Measurements from ENCODE around the gene GUCA1C.

Gene GUCA1C, protein sequence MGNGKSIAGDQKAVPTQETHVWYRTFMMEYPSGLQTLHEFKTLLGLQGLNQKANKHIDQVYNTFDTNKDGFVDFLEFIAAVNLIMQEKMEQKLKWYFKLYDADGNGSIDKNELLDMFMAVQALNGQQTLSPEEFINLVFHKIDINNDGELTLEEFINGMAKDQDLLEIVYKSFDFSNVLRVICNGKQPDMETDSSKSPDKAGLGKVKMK

DNA sequence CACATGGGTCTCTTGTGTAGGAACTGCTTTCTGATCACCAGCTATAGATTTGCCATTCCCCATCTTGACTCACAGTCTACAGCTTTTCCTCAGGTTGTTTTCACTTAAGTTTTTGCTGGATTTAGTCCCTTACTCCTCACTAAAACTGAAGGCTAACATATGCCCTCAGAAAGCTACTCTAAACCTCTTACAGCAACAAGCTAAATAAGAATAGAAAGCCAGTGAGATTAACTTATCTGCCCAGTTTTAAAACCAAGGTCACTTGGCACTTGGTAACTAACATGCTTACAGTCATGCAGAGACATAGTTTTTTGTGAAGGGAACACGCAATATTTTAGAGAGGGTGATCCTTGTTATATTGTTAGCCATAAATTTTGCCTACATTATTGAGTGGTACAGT lies at the start of gene GUCA1C:
TSS of gene GUCA1C (minus strand) at position 180 of the 400 bp plus-strand sequence. CDS start at position 63, 117 bp downstream.
- DNase-seq: no peak

DNA sequence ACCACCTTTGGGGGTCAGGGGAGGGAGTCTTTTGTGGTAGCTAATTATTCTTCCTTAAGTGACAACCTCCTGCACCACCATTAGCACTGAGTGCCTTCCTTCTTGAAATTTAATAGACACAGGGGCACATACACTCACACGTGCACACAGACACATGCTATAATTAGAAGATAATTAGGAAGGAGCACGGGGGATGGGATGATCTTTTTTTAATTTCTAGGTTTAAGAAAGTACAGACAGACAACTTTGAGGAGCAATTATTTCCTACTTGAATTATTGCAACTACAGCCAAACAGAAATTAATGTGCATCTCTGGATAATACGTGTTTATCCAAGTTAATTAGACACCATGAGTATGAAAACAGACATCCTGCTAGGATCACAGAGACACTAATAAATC lies 44.8 kb upstream of the GUCA1C start:
- no peak for DNase-seq

DNA sequence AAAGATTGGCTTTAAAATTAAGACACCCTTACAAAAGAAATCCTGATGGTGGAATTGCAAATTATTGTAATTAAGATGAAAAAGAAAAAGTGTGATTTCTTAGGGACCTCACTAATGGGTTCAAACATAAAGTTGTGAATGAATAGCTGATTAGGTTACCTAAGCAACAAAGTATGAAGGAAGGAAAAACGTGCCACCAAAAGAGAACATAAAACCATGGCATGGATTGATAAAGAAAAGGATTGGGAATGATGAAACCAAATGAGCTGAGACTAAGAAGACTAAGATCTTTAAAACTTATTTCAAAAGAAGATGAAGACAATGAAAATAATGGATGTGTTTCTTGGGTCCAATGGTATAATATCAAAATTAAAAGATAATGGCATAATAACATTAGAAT lies 32.2 kb upstream of the GUCA1C start:
- no peak for DNase-seq

DNA sequence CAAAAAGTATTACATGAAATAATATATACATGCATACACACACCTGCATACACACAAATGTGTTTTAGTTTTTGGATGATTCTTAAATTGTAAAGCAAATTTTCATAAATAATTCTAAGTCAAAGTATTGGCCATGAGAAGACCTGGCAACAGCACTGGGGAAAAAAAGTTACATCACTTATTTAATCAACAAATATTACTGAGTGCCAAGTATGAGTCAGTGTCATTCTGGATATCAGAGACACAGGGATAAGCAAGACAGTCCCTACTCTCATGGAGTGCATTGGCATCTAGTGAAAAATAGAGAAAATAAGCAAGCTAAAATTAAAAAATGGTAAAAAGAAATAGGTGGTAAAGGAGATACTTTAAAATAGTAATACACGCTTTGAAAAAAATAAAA lies 29.4 kb upstream of the GUCA1C start:
- DNase-seq: no peak

DNA sequence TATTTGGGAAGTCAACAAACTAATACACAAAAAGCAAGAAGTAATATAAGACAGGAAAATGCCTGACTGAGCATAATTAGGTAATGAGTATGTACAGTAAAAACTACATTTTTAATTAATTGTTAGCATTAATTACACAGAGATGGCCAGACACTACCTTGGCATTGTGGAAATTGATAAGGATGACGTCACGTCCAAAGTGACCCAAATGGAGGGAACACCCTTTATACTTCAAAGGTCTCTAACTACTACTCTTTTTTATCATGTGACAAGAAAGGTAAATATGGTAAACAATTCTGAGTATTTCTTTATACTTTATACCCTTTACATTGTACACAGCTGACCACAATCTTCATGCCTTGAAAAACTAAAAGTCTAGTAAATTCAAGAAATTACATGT lies 22.4 kb upstream of the GUCA1C start:
- DNase-seq: no peak

DNA sequence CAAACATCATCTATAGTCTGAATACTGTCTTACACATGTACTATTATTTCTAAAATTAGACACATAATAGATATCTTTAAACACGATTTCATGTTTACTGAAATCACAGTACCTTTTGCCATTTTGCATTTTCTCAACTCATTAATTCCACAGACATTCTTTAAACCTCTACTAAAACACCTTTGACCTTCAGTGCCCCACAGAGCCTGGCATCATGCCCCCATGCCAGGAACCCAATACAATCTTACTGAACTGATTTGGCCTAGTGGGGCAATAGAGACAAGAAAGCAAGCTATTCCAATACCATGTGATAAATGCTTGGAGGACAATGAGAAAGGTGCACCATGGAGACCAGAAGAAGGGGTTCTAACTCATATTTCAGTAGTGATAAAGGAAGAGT lies 19.3 kb upstream of the GUCA1C start:
- DNase-seq: no peak

DNA sequence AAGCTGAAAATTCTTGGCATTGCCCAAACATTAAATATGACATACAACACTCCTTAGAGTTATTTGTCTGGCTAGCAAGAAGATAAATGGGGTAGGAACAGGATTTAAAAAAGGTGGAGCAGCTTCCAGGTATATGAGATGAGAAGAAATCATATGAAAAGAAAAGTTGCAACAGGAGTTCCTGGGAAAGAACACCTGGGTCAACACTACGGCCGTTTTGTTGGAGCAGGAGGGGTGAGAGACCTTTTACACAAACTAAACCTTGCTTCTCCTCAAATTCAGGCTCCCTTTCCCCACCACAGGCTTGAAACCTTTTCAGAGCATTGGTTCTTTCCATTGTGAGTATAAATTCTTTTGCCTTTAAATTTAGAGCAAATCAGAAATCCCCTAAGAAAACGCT lies 18.8 kb upstream of the GUCA1C start:
- no peak for DNase-seq

DNA sequence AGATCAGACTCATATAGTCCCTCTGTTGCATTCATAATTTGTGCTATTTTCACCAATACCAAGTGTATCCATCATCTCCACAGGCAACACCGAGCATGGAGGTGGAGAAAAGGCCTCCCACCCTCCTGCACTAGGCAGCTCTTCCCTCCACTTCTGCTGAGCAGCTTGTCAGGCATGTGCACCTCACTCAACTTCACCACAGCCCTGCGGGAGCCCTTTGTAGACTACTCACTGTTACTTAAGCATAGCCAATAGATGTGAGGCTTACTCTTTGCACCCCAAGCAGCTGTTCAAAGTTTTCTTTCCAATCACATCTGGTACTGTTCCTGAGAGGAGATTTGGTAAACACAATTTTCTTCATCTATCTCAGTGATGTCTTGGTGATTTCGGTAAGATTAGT lies 16.9 kb upstream of the GUCA1C start:
- no peak for DNase-seq

DNA sequence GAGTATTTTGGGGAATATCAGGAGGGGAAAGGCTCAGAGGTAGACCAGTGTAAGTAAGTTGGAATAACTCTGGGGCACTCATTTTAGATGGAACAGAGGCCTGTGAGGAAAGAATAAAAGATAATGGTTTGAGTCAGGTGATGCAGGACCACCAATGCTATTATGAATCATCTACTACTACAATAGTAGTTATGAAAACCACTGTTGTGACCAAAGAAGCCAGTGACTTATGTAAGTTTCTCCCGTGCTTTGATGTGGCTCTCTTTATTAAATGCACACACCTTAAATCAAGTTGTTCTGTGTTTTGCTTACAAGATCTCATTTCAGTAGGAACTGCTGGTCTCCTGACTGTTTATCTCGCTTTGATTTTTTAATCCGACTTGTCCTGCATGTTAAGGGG lies 13.1 kb upstream of the GUCA1C start:
- no peak for DNase-seq

DNA sequence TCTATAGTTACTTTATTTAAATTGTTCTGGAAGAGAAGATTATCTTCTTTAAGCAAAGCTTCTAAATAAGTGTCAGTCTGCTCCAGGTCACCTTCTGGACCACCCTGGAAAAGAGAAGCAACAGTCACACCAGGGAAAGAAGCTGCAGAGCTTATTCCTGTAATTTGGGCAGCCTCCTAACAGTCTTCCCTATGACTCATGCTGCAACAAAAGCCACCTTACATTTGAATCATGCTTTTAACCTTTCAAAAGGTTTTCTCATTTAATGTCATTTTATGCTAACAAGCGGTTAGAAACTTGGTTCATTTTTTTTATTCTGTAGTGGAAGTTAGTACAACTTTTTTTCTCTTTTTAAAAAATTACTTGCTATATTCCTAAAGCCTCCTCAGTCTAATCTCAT lies 5.3 kb upstream of the GUCA1C start:
- DNase-seq: no peak

DNA sequence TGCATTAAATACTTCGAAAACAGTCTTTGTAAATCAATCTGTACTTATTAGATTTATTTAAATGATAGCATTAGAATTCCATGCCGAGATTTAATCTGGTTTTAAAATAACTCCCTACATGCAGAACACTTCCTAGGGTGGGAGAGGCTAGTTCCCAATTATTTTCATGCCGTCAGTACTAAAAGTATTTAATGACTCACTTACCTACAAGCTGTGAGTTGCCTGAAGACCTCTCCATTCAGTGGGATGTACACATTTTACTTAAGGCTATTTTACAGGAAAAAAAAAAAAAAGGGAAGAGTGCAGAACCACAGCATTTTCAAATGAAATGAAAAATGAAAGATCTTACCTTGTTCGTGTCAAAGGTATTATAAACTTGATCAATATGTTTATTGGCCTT lies 469 bp downstream of the GUCA1C start:
- no peak for DNase-seq

DNA sequence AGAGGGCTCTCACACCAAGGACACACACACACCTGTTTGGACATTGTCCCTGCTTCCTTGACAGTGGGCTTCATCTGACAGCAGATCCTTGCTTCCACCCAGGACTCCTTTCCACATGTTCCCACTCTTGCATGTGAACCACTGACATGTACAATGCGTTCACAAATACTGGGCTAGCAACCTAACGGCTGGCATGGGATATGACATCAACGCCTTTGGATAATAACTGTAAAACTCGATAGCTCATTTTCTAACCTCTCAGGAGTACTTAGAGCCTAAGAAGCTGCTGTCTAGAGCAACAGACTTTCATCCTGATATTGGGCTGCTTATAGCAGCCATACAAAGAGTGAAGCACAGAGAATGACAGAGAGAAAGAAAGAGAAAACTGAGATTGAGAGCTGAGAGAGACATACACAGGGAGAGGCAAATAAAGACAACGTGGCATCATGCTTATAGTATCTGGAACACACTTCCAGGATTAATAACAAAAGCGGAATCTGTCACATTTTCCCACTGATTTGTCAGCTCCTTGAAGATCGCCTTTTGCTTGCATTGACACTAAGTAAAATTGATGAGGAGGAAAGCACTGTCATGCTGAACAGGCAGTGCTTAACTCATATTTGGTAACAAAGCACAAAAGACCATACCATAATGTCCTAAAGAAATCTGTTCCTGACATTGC lies 1.7 kb downstream of the GUCA1C start:
- no peak for DNase-seq

DNA sequence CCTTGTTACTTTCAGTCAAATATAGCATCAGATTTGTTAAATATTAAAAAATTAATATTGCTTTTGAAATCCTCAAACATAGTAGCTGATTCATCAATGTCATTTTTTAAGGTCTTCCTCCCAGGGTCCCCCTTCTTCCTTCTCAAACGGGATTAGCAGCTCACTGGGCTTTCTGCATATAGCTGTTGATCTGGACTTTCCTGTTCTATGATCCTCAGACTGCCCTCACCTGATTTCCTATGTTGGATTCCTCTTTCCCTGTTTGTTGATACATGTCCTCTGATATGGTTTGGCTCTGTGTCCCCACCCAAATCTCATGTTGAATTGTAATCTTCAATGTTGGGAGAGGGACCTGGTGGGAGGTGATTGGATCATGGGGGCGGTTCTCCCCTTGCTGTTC lies 5.8 kb downstream of the GUCA1C start:
- DNase-seq: no peak

DNA sequence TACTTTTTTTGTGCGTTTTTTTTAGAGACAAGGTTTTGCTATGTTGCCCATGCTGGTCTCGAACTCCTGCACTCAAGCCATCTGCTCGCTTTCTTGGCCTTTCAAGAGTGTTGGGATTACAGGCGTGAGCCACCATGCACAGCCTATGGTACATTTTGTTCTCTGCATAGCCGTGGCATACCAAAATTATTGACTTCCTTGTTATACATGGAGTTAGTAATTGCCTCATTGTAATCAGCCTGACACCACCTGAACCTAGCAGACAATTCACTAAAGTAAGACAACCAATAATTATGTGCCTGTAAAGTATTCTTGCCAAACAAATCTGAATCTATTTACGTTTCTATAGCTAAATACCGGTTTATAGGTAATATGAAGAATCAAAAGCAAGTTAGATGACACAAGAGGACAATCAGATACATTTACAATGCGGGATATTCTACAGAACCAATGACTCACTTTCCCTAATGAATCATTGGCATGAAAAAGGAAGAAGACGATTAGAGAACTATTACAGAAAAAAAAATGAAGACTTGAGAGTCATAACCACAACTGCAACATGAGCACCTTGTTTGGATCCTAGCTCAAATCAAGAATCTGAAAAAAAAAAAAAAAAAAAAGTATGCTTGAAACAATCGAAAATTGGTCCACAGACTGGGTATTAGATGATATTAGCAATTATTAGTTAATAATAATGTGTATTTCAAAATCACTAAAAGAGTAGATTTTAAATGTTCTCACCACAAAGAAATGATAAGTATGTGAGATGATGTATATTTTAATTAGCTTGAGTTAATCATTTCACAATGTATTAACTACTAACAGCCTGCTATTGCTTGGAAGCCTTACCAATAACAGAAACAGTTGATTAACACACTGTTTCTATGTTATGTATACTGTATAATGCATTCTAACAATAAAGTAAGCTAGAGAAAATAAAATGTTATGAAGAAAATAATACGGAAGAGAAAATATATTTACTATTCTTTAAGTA lies 7.1 kb downstream of the GUCA1C start:
- DNase-seq: no peak

DNA sequence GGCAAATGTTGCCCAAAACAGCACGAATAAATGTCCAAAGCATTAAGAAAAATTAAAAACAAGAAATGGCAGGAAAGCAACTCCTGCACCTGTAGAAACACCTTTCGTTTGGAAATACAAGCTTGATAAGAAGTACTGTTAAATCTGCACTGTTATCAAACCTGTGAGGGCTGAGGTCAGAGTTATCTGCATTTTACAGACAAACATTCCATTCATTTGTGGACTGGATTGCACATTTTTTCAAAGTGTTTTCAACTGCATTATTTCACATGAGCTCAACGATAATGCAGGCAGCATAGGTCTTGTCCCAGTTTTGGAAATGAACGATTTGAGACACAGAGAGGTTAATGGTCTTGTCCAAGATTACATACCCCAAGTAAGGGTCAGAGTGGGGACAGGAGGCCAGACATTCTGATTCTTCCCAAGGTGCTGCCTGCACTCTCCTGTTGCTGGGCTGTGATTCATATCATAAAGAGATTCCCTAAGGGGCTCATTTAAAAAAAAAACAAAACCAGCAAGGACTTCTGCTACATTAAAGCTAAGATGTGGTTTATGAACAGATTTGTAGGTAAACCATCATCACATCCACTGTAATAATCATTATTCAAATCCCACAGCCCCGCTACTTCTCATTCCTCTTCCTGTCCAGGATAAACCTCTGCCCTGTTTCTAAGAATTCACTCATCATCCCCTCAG lies 13.0 kb downstream of the GUCA1C start:
- no peak for DNase-seq

DNA sequence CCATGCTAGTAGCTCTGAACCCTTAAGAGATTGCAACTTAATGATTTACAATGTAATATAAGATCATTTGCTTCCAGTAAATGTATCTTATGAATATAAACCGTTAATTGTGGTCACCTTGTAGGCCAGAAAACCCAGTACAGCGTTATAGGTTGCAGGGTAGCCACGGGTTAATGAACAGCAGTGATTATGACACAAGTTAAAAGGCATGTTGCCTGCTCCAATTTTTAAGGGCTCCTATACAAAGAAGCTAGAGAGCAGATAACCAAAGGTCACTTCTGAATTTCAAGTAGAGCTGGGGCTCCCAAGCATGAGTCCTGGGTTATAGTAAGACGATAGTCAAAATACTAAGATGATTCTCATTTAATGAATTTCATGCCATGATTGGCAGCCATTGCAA lies 13.5 kb downstream of the GUCA1C start:
- DNase-seq: no peak

DNA sequence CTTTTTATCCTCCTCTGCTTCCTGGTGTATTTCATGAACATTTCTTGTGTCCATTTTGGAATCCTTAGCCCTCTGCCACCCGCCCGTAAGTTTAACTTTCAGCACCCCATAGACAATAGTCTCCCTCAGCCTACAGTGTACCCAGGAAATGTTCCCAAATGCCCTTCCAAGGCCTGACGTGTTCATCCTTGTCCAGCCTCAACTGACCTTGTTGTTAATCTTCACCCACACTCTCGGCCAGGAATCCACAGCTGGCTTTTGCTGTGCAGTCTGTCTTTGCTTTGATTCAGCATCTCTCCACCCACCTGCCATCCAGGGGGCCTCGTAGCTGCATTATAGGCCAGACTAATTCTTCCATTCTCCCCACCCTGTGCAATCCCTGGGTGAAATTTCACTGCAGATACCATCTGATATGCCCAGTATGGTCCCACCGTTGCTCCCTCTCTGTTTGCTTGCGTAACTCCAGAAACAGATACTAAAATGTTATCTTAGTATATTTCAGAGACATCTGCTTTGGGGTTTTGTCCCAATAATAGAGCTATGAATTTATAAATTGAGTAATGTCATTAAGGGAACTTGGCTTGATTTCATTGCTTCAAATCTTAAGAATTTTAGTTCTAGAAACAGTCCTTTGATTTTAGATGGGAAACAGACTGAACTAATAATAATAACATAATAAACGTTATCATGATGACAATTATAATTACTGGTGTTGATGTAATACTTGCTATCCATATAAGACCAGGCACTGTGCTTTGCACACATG lies 16.6 kb downstream of the GUCA1C start:
- no peak for DNase-seq

DNA sequence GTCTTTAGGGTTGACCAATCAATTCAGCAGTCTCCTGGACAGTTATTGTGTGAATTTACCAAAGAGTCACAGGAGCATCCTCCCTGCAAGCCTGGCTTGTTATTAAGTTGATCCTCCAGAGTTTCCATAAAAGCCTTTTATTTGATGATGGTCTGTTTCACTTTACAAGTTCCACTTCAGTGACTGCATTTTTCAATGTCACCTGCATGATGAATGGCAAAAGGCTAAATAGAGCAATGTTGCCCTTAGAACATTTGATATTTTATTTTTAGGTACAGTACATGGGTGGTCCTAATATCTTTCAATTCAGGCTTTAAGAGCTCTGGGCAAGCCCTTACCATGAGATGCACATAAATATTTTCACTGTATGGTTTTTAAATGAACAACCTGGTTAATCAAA lies 22.6 kb downstream of the GUCA1C start:
- no peak for DNase-seq

DNA sequence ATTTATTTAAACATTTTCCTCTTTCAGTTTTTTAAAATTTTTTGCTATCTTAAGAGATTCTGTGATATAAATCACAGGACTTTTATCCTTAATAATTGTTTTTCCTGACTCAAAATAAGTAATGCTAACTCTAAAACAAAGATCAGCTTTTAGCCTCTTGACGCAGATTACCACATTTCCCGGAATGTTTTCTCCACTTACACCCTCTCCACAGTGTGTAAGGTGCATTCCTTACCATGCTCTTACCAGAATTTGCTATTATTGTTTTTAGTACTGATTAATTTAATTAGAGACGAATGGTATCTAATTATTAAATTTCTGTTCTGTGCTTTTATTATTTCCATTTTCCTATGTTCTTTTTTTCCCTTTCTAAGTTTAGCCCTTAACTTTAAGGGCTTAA lies 34.8 kb downstream of the GUCA1C start:
- no peak for DNase-seq

DNA sequence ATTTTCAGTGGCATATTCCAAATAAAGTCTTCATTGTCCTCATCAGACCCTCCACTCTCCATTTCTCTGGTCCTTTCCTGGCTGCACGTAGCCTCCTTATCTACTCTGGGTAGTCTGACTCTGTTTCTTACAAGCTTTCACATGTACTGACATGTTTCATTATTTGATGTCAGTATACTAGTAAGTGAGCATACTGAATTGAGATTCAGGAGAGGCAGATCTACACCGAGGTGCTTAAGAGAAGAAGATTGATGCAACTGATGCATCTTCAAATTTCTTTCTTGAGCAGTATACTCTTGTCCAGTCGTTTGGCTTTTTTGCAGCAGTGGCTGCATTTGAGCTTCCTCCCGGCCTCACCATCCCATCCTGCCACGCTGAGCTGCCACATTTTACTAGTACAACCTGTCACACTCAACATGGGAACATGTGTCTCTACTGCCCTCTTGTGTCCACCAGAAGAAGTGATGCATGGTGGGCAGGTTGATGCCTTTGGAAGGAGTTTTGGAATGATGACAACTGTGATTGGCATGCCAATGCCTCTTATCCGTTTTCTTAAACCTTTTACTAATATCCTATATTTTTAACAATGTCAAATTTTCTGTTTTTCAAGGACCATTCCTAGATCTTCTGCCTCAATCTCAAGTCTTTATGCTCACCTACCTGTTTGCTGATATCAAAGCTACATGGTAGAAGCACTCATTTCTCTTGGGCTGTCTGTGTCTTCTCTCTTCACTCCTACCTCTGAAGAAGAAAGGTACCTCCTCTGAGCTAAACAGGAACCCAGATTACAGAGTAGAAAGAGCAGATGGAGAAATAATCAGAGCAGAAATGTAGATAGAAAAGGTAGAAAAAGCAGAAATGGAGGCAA lies 38.7 kb downstream of the GUCA1C start:
- DNase-seq: peak; percentile 61

DNA sequence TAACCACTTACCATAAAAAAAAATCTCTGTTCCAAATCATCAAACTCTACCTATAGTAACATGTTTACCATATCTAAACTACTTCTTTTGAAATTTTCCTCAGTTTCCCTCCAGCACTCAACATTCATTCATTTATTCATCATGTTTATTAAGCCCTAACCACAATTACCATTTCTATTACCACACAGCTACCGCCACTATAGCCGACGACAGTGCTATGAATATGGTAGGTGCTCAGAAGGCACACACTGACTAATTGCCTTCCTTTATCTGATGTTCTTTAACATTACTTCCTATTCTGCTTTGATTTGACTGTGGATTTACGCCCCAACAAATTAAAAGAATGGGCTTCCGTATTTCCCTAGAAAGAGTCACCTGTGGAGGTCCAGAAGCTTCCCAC lies 43.9 kb downstream of the GUCA1C start:
- no peak for DNase-seq
